Adrenal gland (tissue), 5 donors: ENCODE data around the gene TMEM255B.

Experiments
- POLR2A ChIP-seq, 2 donors: fragments of 450-650 bp; IDR thresholded peaks; one replicate each; pipeline ENCODE4 v1.6.1; 2017; ENCODE audit warnings: antibody characterized with exemption in 2 of 2, mild to moderate bottlenecking in 2 of 2, moderate library complexity in 1 of 2
- TF ChIP-seq, protein P1 (sequence below), 6 experiments: fragments of 450-650 bp in 4 of 6; fragments of 200-600 bp in 2 of 6; sonication (generic) in 1 of 6; IDR thresholded peaks; 1 replicate in 5 of 6; 2 replicates in 1 of 6; pipeline versions ENCODE4 v1.5.1 to v1.8.0; 2016 to 2021; ENCODE audit warnings: antibody characterized with exemption in 6 of 6, mild to moderate bottlenecking in 2 of 6, moderate library complexity in 1 of 6
- donor health status: DM: no; HTN: no; CAD: no.

DNA sequence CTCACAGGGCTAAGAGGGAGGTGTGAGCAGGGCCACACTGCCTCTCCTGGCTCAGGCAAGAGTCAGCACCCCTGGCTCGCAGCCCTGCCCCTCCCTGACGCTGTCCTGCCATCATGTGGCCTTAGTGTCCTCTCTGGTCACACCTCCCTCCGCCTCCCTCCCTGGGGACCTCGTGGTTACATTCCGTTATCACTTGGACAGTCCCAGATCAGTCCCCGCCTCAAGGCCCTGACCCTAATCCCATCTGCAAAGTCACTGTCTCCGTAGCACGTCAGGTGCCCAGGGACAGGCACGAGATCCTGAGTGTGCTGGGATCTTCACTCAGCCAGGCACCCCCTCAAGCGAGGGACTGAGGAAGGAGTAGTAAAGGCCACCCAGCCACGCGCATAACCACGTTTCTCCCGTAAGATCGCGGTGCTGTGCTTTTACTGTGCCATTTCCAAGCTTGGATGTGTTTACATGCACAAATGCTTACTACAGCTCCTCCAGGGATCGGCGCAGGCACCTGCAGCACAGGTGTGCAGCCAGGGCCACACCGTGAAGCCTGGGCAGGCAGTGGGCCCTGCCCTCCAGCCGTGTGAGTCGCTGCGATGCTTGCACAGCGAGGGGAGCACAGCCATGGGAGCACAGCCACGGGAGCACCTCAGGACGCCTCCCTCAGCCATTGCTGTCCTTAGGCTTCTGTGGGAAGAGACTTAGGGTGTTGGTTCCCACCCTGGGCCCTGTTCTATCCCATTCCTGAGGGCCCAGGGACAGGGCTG, 10.7 kb upstream of the TMEM255B start:
- TF ChIP-seq, protein P1, sequence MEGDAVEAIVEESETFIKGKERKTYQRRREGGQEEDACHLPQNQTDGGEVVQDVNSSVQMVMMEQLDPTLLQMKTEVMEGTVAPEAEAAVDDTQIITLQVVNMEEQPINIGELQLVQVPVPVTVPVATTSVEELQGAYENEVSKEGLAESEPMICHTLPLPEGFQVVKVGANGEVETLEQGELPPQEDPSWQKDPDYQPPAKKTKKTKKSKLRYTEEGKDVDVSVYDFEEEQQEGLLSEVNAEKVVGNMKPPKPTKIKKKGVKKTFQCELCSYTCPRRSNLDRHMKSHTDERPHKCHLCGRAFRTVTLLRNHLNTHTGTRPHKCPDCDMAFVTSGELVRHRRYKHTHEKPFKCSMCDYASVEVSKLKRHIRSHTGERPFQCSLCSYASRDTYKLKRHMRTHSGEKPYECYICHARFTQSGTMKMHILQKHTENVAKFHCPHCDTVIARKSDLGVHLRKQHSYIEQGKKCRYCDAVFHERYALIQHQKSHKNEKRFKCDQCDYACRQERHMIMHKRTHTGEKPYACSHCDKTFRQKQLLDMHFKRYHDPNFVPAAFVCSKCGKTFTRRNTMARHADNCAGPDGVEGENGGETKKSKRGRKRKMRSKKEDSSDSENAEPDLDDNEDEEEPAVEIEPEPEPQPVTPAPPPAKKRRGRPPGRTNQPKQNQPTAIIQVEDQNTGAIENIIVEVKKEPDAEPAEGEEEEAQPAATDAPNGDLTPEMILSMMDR (IDR thresholded peaks at IDR 0.05): no peak
- TF ChIP-seq POLR2A (IDR thresholded peaks at IDR 0.05): no peak
